Renal pelvis (tissue), 4 donors: ENCODE measurements around the gene HSD17B11. TPM values are rescaled to one million over a fixed set of nuclear protein-coding genes. Genes with fewer than 3 reads are reported as not detected.
"Not testable (repeated sequence)": the region's sequence is repeated elsewhere in the genome, so short reads cannot be mapped to it uniquely, and the experiment has no call there.

Source experiments
- DNase-seq: peaks from one replicate; pipeline ENCODE4 v3.0.0-alpha.2; 2013
- polyA plus RNA-seq, 3 donors: library from polyadenylated mRNA; unstranded; fragments of 120-200 nt; gene quantifications; one replicate each; pipeline ENCODE4 v1.2.1, GENCODE V29; 2013; ENCODE audit not compliant: insufficient read length in 3 of 3

HSD17B11 gene
- polyA plus RNA-seq, 3 donors = 51.1 to 64.5 (median 59.0) TPM

GRCh38 chr4:87313756-87314155 lies 77.2 kb downstream of the HSD17B11 start:
- DNase-seq = no peak

GRCh38 chr4:87311684-87312083 lies 79.3 kb downstream of the HSD17B11 start:
- DNase-seq = no peak

- no peak for DNase-seq
Measured at GRCh38 chr4:87310691-87311335, 80.2 kb downstream of the HSD17B11 start.

DNA sequence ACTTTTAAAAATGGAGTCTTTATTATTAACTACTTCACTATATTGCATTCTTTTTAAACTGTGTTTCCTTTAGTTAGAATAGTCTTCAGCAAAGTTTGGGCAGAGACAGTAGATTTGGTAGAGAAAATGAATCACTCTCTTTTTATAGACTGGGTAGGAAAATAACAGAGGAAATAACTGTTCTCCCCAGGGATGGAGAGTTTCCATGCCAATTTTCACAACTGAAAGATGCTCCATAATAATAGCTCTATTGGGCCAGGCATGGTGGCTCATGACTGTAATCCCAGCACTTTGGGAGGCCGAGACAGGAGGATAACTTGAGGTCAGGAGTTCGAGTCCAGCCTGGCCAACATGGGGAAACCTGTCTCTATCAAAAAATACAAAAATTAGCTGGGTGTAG lies 81.4 kb downstream of the HSD17B11 start:
- DNase-seq = no peak

GRCh38 chr4:87306056-87306455 lies 84.9 kb downstream of the HSD17B11 start:
- DNase-seq = no peak

GRCh38 chr4:87305562-87305961 lies 85.4 kb downstream of the HSD17B11 start:
- no peak for DNase-seq

DNA sequence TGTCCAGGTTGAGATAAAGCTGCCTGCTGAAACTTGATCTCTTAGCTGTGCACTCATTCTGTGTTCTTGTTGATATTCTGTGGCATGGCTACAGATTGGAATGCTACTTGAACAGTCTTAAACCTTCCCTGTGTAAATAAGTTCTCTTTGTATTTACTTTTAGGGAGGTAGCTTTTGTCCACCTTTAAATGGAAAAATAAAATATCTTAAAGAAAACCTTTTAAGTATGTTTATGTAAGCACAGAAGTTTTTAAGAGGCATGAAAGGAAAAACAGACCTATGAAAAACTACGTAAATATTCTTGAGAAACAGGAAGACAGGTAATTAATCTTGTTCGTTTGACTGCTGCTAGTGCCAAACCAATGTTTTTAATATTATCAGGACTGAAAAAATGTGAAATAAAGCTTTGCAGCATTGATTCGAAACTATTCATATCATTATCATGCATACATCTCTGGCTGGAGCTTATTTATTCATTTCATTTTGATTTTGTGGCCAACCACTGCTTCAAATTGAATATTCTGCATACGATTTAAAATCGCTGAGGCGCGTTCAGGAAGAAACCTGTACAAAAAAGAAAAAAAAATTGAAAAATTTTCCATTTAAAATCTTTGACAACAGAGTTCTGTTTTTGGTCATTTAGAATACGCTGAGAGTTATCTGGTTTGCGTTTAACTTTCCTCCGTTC lies 86.1 kb downstream of the HSD17B11 start:
- DNase-seq = no peak

GRCh38 chr4:87299898-87300297 lies 91.1 kb downstream of the HSD17B11 start:
- DNase-seq = no peak

- no peak for DNase-seq
Measured at GRCh38 chr4:87298362-87298761, 92.6 kb downstream of the HSD17B11 start.

DNA sequence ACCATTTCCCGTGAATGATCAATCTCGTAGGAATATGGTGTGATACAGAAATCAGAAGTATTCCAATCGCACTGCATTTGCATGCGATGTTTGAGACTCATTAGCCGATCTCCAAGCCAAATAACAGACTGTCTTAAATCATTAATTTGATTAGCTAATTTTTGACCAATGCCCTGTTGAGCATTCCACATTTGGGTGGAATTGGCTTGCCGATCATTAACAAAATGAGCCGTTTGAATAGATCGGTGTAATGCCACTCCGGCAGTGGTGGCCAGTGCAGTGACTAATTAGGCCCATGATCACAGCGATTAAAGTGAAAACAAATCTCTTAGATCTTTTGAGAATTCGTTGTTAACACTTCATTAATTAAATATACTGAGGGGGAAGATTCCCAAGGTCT lies 96.1 kb downstream of the HSD17B11 start:
- not testable (repeated sequence) for DNase-seq

DNA sequence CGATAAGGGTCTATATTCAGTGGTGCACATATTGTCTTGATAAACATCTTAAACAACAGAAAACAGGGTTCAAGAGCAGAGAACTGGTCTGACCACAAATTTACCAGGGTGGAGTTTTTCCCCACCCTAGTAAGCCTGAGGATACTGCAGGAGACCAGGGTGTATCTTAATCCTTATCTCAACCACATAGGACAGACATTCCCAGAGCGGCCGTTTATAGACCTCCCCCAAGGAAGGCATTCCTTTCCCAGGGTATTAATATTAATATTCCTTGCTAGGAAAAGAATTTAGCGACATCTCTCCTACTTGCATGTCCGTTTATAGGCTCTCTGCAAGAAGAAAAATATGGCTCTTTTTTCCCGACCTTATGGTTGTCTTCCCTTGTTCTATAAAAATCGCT lies 97.1 kb downstream of the HSD17B11 start:
- DNase-seq = not testable (repeated sequence)

DNA sequence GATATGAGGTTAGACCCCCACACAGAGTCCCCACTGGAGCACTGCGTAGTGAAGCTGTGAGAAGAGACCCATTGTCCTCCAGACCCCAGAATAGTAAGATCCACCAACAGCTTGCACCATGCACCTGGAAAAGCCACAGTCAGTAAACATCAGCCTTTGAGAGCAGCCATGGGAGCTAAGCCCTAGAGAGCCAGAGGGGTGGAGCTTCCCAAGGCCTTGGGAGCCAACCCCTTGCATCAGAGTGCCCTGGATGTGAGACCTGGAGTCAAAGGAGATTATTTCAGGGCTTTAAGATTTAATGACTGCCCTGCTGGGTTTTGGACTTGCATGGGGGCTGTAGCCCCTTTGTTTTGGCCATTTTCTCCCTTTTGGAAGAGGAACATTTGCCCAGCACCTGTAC lies 104.0 kb downstream of the HSD17B11 start:
- no peak for DNase-seq

Other genes with a start within 250 kb of the HSD17B11 start
- gene KLHL8, start 170.6 kb downstream of the HSD17B11 start, polyA plus RNA-seq = 10 to 100 TPM; 13.6 to 24.2 (median 15.6) TPM
- gene HSD17B13, start 68.3 kb downstream of the HSD17B11 start, polyA plus RNA-seq = under 1 TPM; 0.33 to 0.55 (median 0.48) TPM
- 10 to 100 TPM; 57.8 to 69.9 (median 68.7) TPM for gene NUDT9, start 31.4 kb upstream of the HSD17B11 start, polyA plus RNA-seq
- 10 to 100 TPM in 1 of 3 donors, 1 to 10 TPM in 2; 4.4 to 13.8 (median 8.8) TPM for gene SPARCL1, start 138.2 kb upstream of the HSD17B11 start, polyA plus RNA-seq
- under 1 TPM; 0.04 to 0.13 (median 0.04) TPM for gene DSPP, start 217.3 kb upstream of the HSD17B11 start, polyA plus RNA-seq